Uterus (tissue), 4 donors: Measurements from ENCODE around the gene OR9Q1. TPM values are rescaled to one million over a fixed set of nuclear protein-coding genes. Genes with fewer than 3 reads are reported as not detected.
A peak's percentile ranks its signal among the peaks of the same experiment; 100 is the strongest.

Experiments
- DNase-seq, 2 donors: peaks; one replicate each; pipeline ENCODE4 v3.0.0-alpha.2; 2019 to 2020
- H3K27ac ChIP-seq, 2 donors: fragments of 200-600 bp; sonication (generic); 1 replicate in 1 of 2; 2 replicates in 1 of 2; pipeline ENCODE4 v1.5.1; 2016 to 2018
- H3K27me3 ChIP-seq, 2 donors: fragments of 200-600 bp; sonication (generic); one replicate each; pipeline ENCODE4 v1.5.1; 2018 to 2019; ENCODE audit warnings: control low read depth in 1 of 2
- H3K36me3 ChIP-seq, 2 donors: fragments of 200-600 bp; sonication (generic); one replicate each; pipeline ENCODE4 v1.5.1; 2019; ENCODE audit warnings: control low read depth in 1 of 2
- H3K4me1 ChIP-seq, 2 donors: fragments of 200-600 bp; sonication (generic); one replicate each; pipeline ENCODE4 v1.5.1; 2018 to 2019; ENCODE audit warnings: control low read depth in 1 of 2
- H3K4me3 ChIP-seq, 2 donors: fragments of 200-600 bp; sonication (generic); 1 replicate in 1 of 2; 2 replicates in 1 of 2; pipeline ENCODE4 v1.5.1; 2018 to 2019; ENCODE audit warnings: mild to moderate bottlenecking in 1 of 2
- H3K9me3 ChIP-seq, 2 donors: fragments of 200-600 bp; sonication (generic); one replicate each; pipeline ENCODE4 v1.5.1; 2019; ENCODE audit warnings: control low read depth in 1 of 2
- POLR2A ChIP-seq, 2 donors: fragments of 450-650 bp; IDR thresholded peaks; one replicate each; pipeline ENCODE4 v1.6.1; 2016; ENCODE audit warnings: antibody characterized with exemption in 2 of 2, mild to moderate bottlenecking in 1 of 2, moderate library complexity in 1 of 2
- intact Hi-C: fragments of 100-400 bp; cut with DNase I; formaldehyde crosslinking; loops from one replicate; pipeline ENCODE4 v1.15.1; 2023; ENCODE audit warnings: low total_unique reads
- total RNA-seq, 4 donors: library from RNA; depleted of rRNA in 3 of 4; stranded (reverse); fragments of >200 nt in 3 of 4; gene quantifications; one replicate each; pipeline versions ENCODE4 v1.1.0 to v1.2.4, GENCODE V29; 2014 to 2023
- TF ChIP-seq, protein P1 (sequence below), 4 experiments: fragments of 200-600 bp in 2 of 4; fragments of 450-650 bp in 2 of 4; sonication (generic) in 2 of 4; IDR thresholded peaks; one replicate each; pipeline ENCODE4 v1.5.1; 2016 to 2019; ENCODE audit warnings: antibody characterized with exemption in 4 of 4, mild to moderate bottlenecking in 2 of 4, moderate library complexity in 1 of 4
- donor health status: DM: yes; HTN: yes; CAD: no.

Gene OR9Q1
- total RNA-seq, 4 donors from 2014 or later: not detected

DNA sequence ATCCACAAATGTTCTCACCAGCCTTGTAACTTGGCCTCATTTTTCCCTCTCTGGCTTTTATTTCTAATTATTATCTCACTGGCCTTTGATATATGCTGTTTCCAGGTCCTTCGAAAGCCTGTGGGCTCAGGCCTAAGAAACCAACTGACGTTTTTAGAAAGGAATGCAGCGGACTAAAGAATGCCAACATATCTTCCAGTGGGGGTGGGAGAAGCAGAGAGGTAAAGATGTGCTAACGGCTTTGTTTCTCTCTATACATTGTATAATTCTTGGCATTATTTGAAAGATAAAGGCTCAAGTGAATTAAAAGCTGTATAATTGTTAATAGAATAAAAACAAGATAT is 35.3 kb downstream of the OR9Q1 start:
- H3K4me3 ChIP-seq: no peak overlapping the region
- no peaks in the 10 kb centered on the region for H3K36me3 ChIP-seq
- TF ChIP-seq POLR2A (IDR thresholded peaks at IDR 0.05): no peak
- TF ChIP-seq, protein P1, sequence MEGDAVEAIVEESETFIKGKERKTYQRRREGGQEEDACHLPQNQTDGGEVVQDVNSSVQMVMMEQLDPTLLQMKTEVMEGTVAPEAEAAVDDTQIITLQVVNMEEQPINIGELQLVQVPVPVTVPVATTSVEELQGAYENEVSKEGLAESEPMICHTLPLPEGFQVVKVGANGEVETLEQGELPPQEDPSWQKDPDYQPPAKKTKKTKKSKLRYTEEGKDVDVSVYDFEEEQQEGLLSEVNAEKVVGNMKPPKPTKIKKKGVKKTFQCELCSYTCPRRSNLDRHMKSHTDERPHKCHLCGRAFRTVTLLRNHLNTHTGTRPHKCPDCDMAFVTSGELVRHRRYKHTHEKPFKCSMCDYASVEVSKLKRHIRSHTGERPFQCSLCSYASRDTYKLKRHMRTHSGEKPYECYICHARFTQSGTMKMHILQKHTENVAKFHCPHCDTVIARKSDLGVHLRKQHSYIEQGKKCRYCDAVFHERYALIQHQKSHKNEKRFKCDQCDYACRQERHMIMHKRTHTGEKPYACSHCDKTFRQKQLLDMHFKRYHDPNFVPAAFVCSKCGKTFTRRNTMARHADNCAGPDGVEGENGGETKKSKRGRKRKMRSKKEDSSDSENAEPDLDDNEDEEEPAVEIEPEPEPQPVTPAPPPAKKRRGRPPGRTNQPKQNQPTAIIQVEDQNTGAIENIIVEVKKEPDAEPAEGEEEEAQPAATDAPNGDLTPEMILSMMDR (IDR thresholded peaks at IDR 0.05): no peak
- intact Hi-C loops: no loop called here
- H3K4me1 ChIP-seq: peaks cover 0 to 9% of the 10 kb centered on the region in 2 donors
- H3K9me3 ChIP-seq: no peaks in the 10 kb centered on the region
- no peaks in the 10 kb centered on the region for H3K27me3 ChIP-seq
- peak overlapping the region; percentile 9 to 66 for H3K27ac ChIP-seq
- no peak for DNase-seq

DNA sequence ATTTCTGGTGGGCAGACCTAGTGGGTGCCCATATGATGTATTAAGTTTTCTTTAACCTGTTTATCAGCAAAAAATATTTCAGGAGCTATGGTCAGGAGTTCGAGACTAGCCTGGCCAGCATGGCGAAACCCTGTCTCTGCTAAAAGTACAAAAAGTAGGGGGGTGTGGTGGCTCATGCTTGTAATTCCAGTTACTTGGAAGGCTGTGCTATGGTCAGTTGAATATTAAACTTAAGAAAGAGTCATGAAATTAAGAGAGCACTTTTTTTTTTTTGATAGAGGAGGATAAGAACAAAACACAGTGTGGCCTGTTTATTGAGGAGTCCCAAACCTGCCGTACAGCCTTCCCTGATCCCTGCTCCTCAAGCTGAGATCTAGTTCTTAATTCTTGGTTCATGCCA is 36.9 kb downstream of the OR9Q1 start:
- H3K27ac ChIP-seq: no peak overlapping the region
- intact Hi-C loops: no loop called here

GRCh38 chr11:58060939-58061672 is 37.4 kb downstream of the OR9Q1 start:
- no peak overlapping the region for H3K4me3 ChIP-seq
- no peaks in the 10 kb centered on the region for H3K9me3 ChIP-seq
- H3K27ac ChIP-seq: no peak overlapping the region
- peaks cover 0 to 9% of the 10 kb centered on the region in 2 donors for H3K4me1 ChIP-seq
- DNase-seq: no peak
- no peaks in the 10 kb centered on the region for H3K27me3 ChIP-seq
- TF ChIP-seq, protein P1 (IDR thresholded peaks at IDR 0.05): no peak
- TF ChIP-seq POLR2A (IDR thresholded peaks at IDR 0.05): no peak
- intact Hi-C loops: no loop called here
- no peaks in the 10 kb centered on the region for H3K36me3 ChIP-seq

More for the DNA sequence above, 36.9 kb downstream of the OR9Q1 start:
- no peaks in the 10 kb centered on the region for H3K9me3 ChIP-seq
- no peak overlapping the region for H3K4me3 ChIP-seq
- no peaks in the 10 kb centered on the region for H3K36me3 ChIP-seq
- H3K27me3 ChIP-seq: no peaks in the 10 kb centered on the region
- TF ChIP-seq, protein P1 (IDR thresholded peaks at IDR 0.05): no peak
- no peak for DNase-seq
- H3K4me1 ChIP-seq: peaks cover 0 to 9% of the 10 kb centered on the region in 2 donors

DNA sequence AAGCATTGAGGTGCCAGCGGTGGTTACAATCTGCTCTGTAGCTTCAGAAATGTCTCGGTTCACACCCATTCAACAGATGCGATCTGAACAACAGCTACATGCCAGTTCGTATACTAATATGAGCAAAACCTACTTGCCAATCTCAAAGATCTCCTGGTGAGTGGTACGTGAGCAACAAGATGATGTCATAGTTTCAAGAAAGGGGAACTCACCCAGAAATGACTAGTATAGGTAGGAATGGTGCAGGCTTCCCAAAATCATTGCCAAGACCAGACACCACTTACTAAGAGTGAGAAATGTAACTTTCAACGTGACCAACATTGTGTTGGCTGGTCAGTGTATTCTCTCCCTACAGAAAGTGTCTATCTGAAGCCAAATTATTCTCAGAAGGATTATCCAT is 38.1 kb downstream of the OR9Q1 start:
- TF ChIP-seq POLR2A (IDR thresholded peaks at IDR 0.05): no peak
- TF ChIP-seq, protein P1 (IDR thresholded peaks at IDR 0.05): no peak
- no peaks in the 10 kb centered on the region for H3K36me3 ChIP-seq
- H3K27ac ChIP-seq: no peak overlapping the region
- H3K27me3 ChIP-seq: no peaks in the 10 kb centered on the region
- DNase-seq: no peak
- intact Hi-C loops: no loop called here
- no peaks in the 10 kb centered on the region for H3K9me3 ChIP-seq
- no peak overlapping the region for H3K4me3 ChIP-seq
- peaks cover 0 to 9% of the 10 kb centered on the region in 2 donors for H3K4me1 ChIP-seq

DNA sequence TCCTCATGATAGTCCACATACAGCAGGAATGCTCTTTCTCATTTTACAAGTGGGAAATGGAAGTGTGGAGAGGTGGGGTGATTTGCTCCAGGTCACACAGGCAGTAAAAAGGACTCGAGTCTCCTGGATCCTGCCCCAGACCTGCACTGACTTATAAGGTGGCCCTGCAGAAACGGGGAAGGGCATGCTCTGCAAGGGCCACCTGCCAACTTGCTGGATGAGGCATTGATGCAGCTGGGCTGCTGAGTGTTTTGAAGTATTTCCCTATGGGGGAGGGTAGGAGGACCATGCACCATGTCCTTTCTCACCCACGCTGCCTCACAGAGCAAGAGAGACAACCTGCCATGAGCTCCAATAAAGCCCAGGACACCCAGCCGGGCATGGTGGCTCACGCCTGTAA is 44.0 kb downstream of the OR9Q1 start:
- no peak overlapping the region for H3K4me3 ChIP-seq
- intact Hi-C loops: no loop called here
- DNase-seq: no peak
- H3K27ac ChIP-seq: no peak overlapping the region
- H3K9me3 ChIP-seq: no peaks in the 10 kb centered on the region
- H3K36me3 ChIP-seq: no peaks in the 10 kb centered on the region
- H3K27me3 ChIP-seq: no peaks in the 10 kb centered on the region
- no peaks in the 10 kb centered on the region for H3K4me1 ChIP-seq
- TF ChIP-seq POLR2A (IDR thresholded peaks at IDR 0.05): no peak
